Activated CD4-positive, alpha-beta T cell treated with anti-CD3 and anti-CD28 coated beads for 36 hours (primary cell): ENCODE results near the gene CDK19. TPM values are rescaled to one million over a fixed set of nuclear protein-coding genes. Genes with fewer than 3 reads are reported as not detected.
A peak's percentile ranks its signal among the peaks of the same experiment; 100 is the strongest.

Experiments
- ATAC-seq: fragments of 200-7000 bp; cut with Tn5 transposase; one replicate; pipeline ENCODE4 v1.10.0; 2021; ENCODE audit warnings: mild to moderate bottlenecking, moderate library complexity
- CTCF ChIA-PET: fragments of 350-600 bp; sonication (Branson Sonifier 250); formaldehyde crosslinking; loops from one replicate; lab custom pipeline; 2021; ENCODE audit warnings: antibody characterized with exemption; lab: Charles Lee
- POLR2A ChIA-PET: fragments of 350-600 bp; sonication (Branson Sonifier 250); formaldehyde crosslinking; loops from one replicate; lab custom pipeline; 2021; ENCODE audit warnings: antibody characterized with exemption, inconsistent platforms; lab: Charles Lee
- DNase-seq: peaks from one replicate; pipeline ENCODE4 v3.0.0-alpha.2; 2020
- H3K27ac Mint-ChIP-seq: one replicate; pipeline ENCODE4 v1.8.0; 2021; ENCODE audit warnings: mixed read lengths
- H3K27me3 Mint-ChIP-seq: one replicate; pipeline ENCODE4 v1.8.0; 2021; ENCODE audit warnings: mixed read lengths
- H3K36me3 Mint-ChIP-seq: one replicate; pipeline ENCODE4 v1.8.0; 2021; ENCODE audit warnings: low read depth, mixed read lengths
- H3K4me1 Mint-ChIP-seq: one replicate; pipeline ENCODE4 v1.8.0; 2021; ENCODE audit warnings: mixed read lengths
- H3K4me3 Mint-ChIP-seq: one replicate; pipeline ENCODE4 v1.8.0; 2021; ENCODE audit warnings: mild to moderate bottlenecking, moderate library complexity, mixed read lengths
- H3K9me3 Mint-ChIP-seq: one replicate; pipeline ENCODE4 v1.8.0; 2021; ENCODE audit warnings: low read depth, mixed read lengths
- intact Hi-C, 2 experiments: fragments of 100-400 bp; cut with DNase I in 1 of 2; cut with micrococcal nuclease in 1 of 2; formaldehyde crosslinking; loops; one replicate each; pipeline versions ENCODE4 v1.14.2 to v1.15.1; 2022 to 2024; cut with DNase I, micrococcal nuclease
- total RNA-seq, 2 experiments: library from RNA; stranded (reverse); gene quantifications; one replicate each; pipeline ENCODE4 v1.2.3, GENCODE V29; 2021

Gene CDK19
- total RNA-seq, 2 experiments from 2014 or later: 14.7 to 15.7 TPM

DNA sequence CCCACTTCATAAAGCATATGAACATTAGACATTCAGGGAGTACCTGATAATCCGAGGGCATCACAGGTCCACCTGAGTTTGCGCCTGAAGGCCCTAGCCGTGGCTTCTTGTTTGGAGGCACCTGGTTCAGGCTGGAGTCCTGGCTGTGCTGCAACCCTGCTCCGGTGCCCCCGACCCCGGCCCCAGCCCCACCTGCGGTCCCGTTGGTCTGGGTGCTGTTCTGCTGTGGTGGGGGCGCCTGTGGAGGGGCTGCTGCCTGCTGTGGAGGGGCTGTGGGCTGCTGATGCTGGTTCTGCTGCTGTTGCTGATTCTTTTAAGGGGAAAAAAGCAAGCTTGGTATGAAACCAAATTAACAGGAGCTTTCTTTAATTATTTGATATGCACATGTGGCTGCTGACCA lies 194.2 kb downstream of the CDK19 start:
- peaks cover 3% of the 10 kb centered on the region for H3K4me1 Mint-ChIP-seq
- H3K4me3 Mint-ChIP-seq: no peak overlapping the region
- POLR2A ChIA-PET: no interaction called here
- H3K27me3 Mint-ChIP-seq: no peaks in the 10 kb centered on the region
- peaks cover 10% of the 10 kb centered on the region for H3K36me3 Mint-ChIP-seq
- no peak overlapping the region for H3K27ac Mint-ChIP-seq
- ATAC-seq (no peak), DNase-seq (no peak)
- intact Hi-C loops: no loop called here
- CTCF ChIA-PET: interaction anchor here (1.1 kb wide), 1 partner anchor 10 kb away, joined by 3 read pairs; no protein-coding TSS in a partner anchor
- no peaks in the 10 kb centered on the region for H3K9me3 Mint-ChIP-seq

DNA sequence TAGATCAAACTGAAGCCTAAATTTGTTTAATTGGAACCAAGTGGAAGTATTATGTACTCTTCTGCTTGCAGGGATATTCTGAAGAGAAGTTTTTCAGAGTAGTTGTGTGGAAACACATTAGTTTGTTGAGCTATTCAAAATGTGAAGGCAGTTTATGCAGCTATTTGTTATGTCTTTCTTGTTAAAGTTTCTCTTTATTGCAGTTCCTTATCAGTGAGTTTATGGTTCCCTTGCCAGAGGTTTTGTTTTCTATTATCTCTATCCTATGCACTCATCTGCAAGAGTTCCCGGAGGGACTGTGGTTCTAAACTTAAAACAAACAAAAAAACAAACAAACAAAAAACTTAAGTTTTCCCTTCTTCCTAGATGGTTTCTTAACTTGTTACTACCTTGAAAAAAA lies 195.2 kb downstream of the CDK19 start:
- Mint-ChIP-seq H3K9me3 (no peaks in the 10 kb centered on the region), H3K27ac (no peak overlapping the region), H3K36me3 (peaks cover 10% of the 10 kb centered on the region), H3K4me3 (no peak overlapping the region), H3K4me1 (peaks cover 3% of the 10 kb centered on the region), H3K27me3 (no peaks in the 10 kb centered on the region)
- DNase-seq: no peak
- ChIA-PET CTCF (interaction anchor here (0.6 to 1.7 kb wide), 4 partner anchors 8 to 891 kb away, joined by 3 to 5 read pairs (median 4); no protein-coding TSS in a partner anchor), POLR2A (no interaction called here)
- ATAC-seq: no peak
- intact Hi-C loops: no loop called here

- H3K4me3 Mint-ChIP-seq: no peak overlapping the region
- no peaks in the 10 kb centered on the region for H3K9me3 Mint-ChIP-seq
- DNase-seq: no peak
- no peak for ATAC-seq
- intact Hi-C loops: no loop called here
- no peaks in the 10 kb centered on the region for H3K27me3 Mint-ChIP-seq
- CTCF ChIA-PET: interaction anchor here (0.6 to 1.7 kb wide), 4 partner anchors 8 to 892 kb away, joined by 3 to 5 read pairs (median 4); no protein-coding TSS in a partner anchor
- POLR2A ChIA-PET: no interaction called here
- peaks cover 10% of the 10 kb centered on the region for H3K36me3 Mint-ChIP-seq
- peaks cover 3% of the 10 kb centered on the region for H3K4me1 Mint-ChIP-seq
- H3K27ac Mint-ChIP-seq: no peak overlapping the region
Observed at GRCh38 chr6:110619275-110619908, 195.9 kb downstream of the CDK19 start.

DNA sequence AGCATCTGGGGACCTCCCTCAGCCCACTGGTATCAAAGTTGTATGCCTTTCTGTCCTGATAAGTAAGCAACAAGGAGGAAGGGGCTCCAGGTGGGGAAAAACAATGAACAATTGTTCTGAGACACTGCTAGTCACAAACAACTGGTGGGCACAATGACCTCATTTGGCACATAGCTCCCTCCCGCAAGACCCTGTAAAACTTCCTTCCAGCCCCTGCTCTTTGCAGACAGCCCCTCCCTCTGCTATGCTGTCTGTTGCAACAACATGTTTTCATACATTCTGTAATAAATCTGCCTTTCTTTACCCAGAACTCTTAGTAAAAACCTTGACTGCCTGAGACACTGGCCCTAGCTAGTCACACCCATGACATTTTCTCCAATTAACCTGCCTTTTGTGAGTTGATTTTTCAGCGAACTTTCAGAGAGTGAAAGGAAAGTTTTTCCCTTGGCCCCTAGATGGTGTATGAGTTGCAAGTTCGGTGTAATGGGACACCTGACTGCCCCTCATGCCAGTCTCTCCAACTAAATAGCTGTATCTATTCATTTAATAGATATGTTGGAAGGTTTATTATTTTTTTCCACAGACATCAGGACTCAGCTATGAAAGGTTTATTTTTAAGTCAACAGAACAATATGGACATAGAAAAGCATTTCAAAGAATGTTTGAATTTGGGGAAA lies 196.5 kb downstream of the CDK19 start:
- CTCF ChIA-PET: interaction anchor here (0.6 to 1.7 kb wide), 2 partner anchors 9 to 332 kb away, joined by 3 to 5 read pairs; no protein-coding TSS in a partner anchor
- H3K27me3 Mint-ChIP-seq: no peaks in the 10 kb centered on the region
- no peaks in the 10 kb centered on the region for H3K9me3 Mint-ChIP-seq
- no peak overlapping the region for H3K4me3 Mint-ChIP-seq
- H3K27ac Mint-ChIP-seq: no peak overlapping the region
- intact Hi-C loops: no loop called here
- peaks cover 10% of the 10 kb centered on the region for H3K36me3 Mint-ChIP-seq
- DNase-seq: no peak
- peaks cover 3% of the 10 kb centered on the region for H3K4me1 Mint-ChIP-seq
- POLR2A ChIA-PET: no interaction called here
- ATAC-seq: no peak

DNA sequence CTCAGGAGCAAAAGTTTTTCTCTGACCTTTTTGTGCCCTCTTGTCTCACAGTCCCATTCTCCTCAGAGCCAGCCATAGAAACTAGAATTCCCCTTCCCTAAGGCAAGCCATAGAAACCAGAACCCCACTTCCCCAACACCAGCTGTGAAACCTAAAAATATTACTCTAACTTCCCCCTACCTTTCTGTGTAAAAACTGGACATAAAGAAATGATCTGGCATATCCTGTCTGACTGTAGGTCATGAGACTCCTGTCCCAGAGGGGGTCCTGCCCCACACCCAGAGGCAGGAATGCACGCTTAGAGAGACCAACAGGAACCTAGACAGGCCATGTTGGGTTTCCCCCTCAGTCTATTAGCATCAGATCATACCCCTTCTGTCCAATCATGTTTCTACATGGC lies 198.2 kb downstream of the CDK19 start:
- H3K27ac Mint-ChIP-seq: peak overlapping the region; percentile 45
- POLR2A ChIA-PET: no interaction called here
- intact Hi-C loops: no loop called here
- H3K36me3 Mint-ChIP-seq: peaks cover 5% of the 10 kb centered on the region
- ATAC-seq (no peak), DNase-seq (no peak)
- no peak overlapping the region for H3K4me3 Mint-ChIP-seq
- no peaks in the 10 kb centered on the region for H3K27me3 Mint-ChIP-seq
- CTCF ChIA-PET: no interaction called here
- peaks cover 3% of the 10 kb centered on the region for H3K4me1 Mint-ChIP-seq
- H3K9me3 Mint-ChIP-seq: no peaks in the 10 kb centered on the region

DNA sequence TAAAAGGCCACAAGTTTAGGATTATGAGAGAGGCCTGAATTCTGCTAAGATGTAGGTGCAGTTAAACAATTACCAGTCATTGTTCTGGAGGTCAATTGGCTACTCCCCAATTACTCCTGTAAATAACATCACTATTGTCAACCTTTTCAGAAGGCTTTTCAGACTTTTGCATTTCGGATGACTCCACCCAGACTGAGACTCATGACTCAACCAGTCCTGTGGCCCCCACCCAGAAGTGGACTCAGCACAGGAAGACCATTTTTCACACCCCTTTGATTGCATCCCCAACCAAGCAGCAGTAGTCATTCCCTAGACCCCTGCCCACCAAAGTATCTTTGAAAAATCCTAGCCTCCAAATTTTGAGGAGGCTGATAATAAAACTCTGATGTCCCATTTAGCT lies 199.5 kb downstream of the CDK19 start:
- ChIA-PET POLR2A (no interaction called here), CTCF (interaction anchor here (1.2 to 2.0 kb wide), 2 partner anchors 66 to 87 kb away, joined by 4 to 7 read pairs; no protein-coding TSS in a partner anchor)
- no peak overlapping the region for H3K27ac Mint-ChIP-seq
- no peak overlapping the region for H3K4me3 Mint-ChIP-seq
- H3K27me3 Mint-ChIP-seq: no peaks in the 10 kb centered on the region
- DNase-seq (no peak), ATAC-seq (no peak)
- intact Hi-C loops: no loop called here
- H3K9me3 Mint-ChIP-seq: no peaks in the 10 kb centered on the region
- peaks cover 3% of the 10 kb centered on the region for H3K4me1 Mint-ChIP-seq
- H3K36me3 Mint-ChIP-seq: peaks cover 1% of the 10 kb centered on the region

- Mint-ChIP-seq H3K4me3 (no peak overlapping the region), H3K9me3 (no peaks in the 10 kb centered on the region), H3K4me1 (peaks cover 3% of the 10 kb centered on the region), H3K27me3 (no peaks in the 10 kb centered on the region), H3K27ac (no peak overlapping the region), H3K36me3 (peaks cover 1% of the 10 kb centered on the region)
- ChIA-PET CTCF (interaction anchor here (2.0 kb wide), 1 partner anchor 67 kb away, joined by 7 read pairs; no protein-coding TSS in a partner anchor), POLR2A (no interaction called here)
- ATAC-seq (no peak), DNase-seq (no peak)
- intact Hi-C loops: no loop called here
Observed at GRCh38 chr6:110614586-110614985, 200.7 kb downstream of the CDK19 start.

- H3K27me3 Mint-ChIP-seq: no peaks in the 10 kb centered on the region
- H3K9me3 Mint-ChIP-seq: no peaks in the 10 kb centered on the region
- H3K4me1 Mint-ChIP-seq: peaks cover 3% of the 10 kb centered on the region
- H3K4me3 Mint-ChIP-seq: no peak overlapping the region
- POLR2A ChIA-PET: no interaction called here
- no peak overlapping the region for H3K27ac Mint-ChIP-seq
- intact Hi-C loops: no loop called here
- ATAC-seq (no peak), DNase-seq (no peak)
- H3K36me3 Mint-ChIP-seq: peaks cover 1% of the 10 kb centered on the region
- CTCF ChIA-PET: no interaction called here
Observed at GRCh38 chr6:110614106-110614505, 201.2 kb downstream of the CDK19 start.

DNA sequence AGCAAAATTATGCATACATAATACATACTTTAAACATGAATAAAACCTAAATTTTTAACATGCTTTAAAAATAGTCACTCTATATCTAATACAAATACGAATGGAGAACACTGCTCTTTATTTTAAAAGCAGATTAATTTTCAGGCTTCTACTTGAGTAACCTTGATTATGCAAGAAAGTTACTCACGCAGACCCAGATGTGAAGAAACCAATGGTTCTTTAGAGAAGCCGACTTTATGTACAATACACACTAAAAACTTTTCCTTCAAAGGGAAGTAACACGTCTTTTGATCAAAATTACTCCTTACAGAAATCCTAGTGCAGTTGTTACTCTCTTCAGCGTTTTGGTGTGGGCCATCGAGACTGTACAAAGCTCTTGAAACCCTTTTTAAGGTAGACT lies 201.9 kb downstream of the CDK19 start:
- Mint-ChIP-seq H3K27ac (no peak overlapping the region), H3K27me3 (no peaks in the 10 kb centered on the region), H3K9me3 (no peaks in the 10 kb centered on the region), H3K4me1 (peaks cover 3% of the 10 kb centered on the region), H3K4me3 (no peak overlapping the region), H3K36me3 (peaks cover under 1% of the 10 kb centered on the region)
- ATAC-seq: no peak
- DNase-seq: no peak
- CTCF ChIA-PET: no interaction called here
- POLR2A ChIA-PET: no interaction called here
- intact Hi-C loops: no loop called here

DNA sequence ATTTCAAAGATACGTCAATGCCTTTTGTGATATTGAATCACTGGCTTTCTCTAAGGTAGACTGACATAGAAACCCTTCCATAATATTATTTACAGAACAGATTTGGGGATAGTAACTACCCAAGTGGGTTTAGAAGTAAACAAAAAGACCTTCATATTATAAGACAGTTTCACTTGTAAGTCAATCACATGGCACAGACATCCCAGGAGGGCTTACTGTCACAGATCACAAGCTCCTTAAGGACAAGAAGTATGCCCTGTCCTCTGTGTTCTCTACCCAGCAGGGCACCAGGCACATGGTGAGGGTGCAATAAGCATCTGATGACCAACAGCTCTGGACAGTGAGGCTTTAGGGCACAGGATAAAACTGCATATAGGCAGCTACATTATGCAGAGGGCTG lies 203.0 kb downstream of the CDK19 start:
- H3K27ac Mint-ChIP-seq: no peak overlapping the region
- H3K4me3 Mint-ChIP-seq: no peak overlapping the region
- H3K9me3 Mint-ChIP-seq: no peaks in the 10 kb centered on the region
- ATAC-seq: no peak
- DNase-seq: no peak
- intact Hi-C loops: no loop called here
- CTCF ChIA-PET: no interaction called here
- no peaks in the 10 kb centered on the region for H3K36me3 Mint-ChIP-seq
- peaks cover 3% of the 10 kb centered on the region for H3K4me1 Mint-ChIP-seq
- no peaks in the 10 kb centered on the region for H3K27me3 Mint-ChIP-seq
- POLR2A ChIA-PET: no interaction called here

DNA sequence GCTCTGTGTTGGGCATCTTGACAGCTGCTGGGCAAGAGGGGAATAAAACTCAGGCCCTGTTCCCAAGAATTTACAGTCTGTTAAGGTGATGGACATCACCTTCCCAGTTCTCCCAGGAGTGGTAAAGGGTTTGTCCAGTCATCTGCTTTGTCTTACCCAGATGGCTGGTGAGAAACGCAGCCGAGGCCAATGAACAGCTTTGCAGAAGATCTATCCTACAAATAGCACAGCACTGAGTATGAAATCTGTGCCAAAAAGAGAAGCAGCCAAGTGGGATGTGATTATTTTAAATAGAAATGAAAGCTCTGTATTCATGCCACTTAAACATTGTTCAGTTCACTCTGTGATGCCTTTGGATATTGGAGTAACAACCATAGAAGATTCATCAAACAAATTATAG lies 206.2 kb downstream of the CDK19 start:
- Mint-ChIP-seq H3K4me3 (no peak overlapping the region), H3K36me3 (no peaks in the 10 kb centered on the region), H3K4me1 (no peaks in the 10 kb centered on the region), H3K27me3 (no peaks in the 10 kb centered on the region), H3K27ac (no peak overlapping the region), H3K9me3 (no peaks in the 10 kb centered on the region)
- ATAC-seq: no peak
- CTCF ChIA-PET: no interaction called here
- POLR2A ChIA-PET: no interaction called here
- intact Hi-C loops: no loop called here
- no peak for DNase-seq

DNA sequence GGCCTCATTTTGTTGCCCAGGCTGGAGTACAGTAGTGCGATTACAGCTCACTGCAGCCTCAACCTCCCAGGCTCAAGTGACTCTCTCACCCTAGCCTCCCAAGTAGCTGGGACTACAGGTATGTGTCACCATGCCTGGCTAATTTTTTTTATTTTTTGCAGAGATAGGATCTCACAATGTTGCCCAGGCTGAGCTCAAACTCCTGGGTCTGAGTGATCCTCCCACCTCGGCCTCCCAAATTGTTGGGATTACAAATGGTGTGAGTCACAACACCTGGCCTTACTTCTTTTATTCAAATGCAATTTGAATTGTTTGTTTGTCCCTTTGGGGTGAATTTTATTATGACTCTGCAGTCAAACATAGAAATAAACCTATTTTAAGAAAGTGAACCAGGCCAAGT lies 207.1 kb downstream of the CDK19 start:
- Mint-ChIP-seq H3K27me3 (no peaks in the 10 kb centered on the region), H3K4me1 (no peaks in the 10 kb centered on the region), H3K4me3 (no peak overlapping the region), H3K36me3 (no peaks in the 10 kb centered on the region), H3K9me3 (no peaks in the 10 kb centered on the region), H3K27ac (no peak overlapping the region)
- no peak for DNase-seq
- intact Hi-C loops: no loop called here
- ChIA-PET CTCF (no interaction called here), POLR2A (no interaction called here)
- peak; percentile 23 for ATAC-seq
